H1 (cell line): ENCODE data around the gene TBX6. TPM values are rescaled to one million over a fixed set of nuclear protein-coding genes. Genes with fewer than 3 reads are reported as not detected.

ENCODE experiments used
- CBX8 ChIP-seq: fragments of 300-800, 300-1000 bp; sonication (generic); IDR thresholded peaks from 2 replicates; pipeline ENCODE4 v1.7.1; 2016; ENCODE audit warnings: low read depth, low read length, borderline replicate concordance
- CEBPB ChIP-seq: IDR thresholded peaks from 2 replicates; pipeline ENCODE4 v1.6.1; 2012; ENCODE audit warnings: low read depth, low read length
- CHD1 ChIP-seq: IDR thresholded peaks from 2 replicates; pipeline ENCODE4 v1.6.1; 2012; ENCODE audit warnings: low read depth, low read length, improper control_type of control experiment
- KDM1A ChIP-seq: fragments of 200-600, 300-600 bp; sonication (generic); IDR thresholded peaks from 2 replicates; pipeline ENCODE4 v1.7.1; 2016; ENCODE audit warnings: mild to moderate bottlenecking, low read length, borderline replicate concordance
- NRF1 ChIP-seq: IDR thresholded peaks from 2 replicates; pipeline ENCODE4 v1.6.1; 2011; ENCODE audit warnings: mild to moderate bottlenecking, low read depth, low read length, improper control_type of control experiment
- POLR2A ChIP-seq, 2 experiments: IDR thresholded peaks; 1 replicate in 1 of 2; 2 replicates in 1 of 2; pipeline ENCODE4 v1.6.1; 2011; ENCODE audit warnings: low read depth in 2 of 2, low read length in 2 of 2, mild to moderate bottlenecking in 2 of 2; ENCODE audit errors: control extremely low read depth in 1 of 2
- polyA plus RNA-seq, 7 experiments: library from polyadenylated mRNA; depleted of rRNA in 3 of 7; stranded (reverse) in 5 of 7; unstranded in 2 of 7; fragments of >200 nt in 5 of 7; fragments of 200-250 nt in 2 of 7; gene quantifications; 1 replicate in 5 of 7; 2 replicates in 1 of 7; 4 replicates in 1 of 7; pipeline versions ENCODE4 v1.2.1 to v1.2.3, GENCODE V29; 2011 to 2013; ENCODE audit warnings: missing spikeins in 2 of 7, mixed read lengths in 2 of 7
- total RNA-seq: library from RNA; stranded (reverse); fragmentation: NEBNext Ultra II Directional; extraction: Animal tissue kit (Norgen Biotek cat#: 25700); gene quantifications from 2 replicates; pipeline ENCODE4 v1.2.1, GENCODE V29; 2021
- TF ChIP-seq, protein P1 (sequence below): IDR thresholded peaks from 2 replicates; pipeline ENCODE4 v1.6.1; 2011; ENCODE audit warnings: low read length, improper control_type of control experiment

The TBX6 gene
- total and polyA plus RNA-seq, 2 of the 8 experiments (the other 6 are each of a cell fraction or from before 2014, with no cell fraction given): 2.2 to 2.8 TPM

- TF ChIP-seq CHD1 (no peak), KDM1A (no peak), POLR2A (IDR thresholded peaks at IDR 0.05; ENCODE audit: control extremely low read depth in 1 of 2, low read depth in 2 of 2, low read length in 2 of 2) (no peak), NRF1 (no peak), CEBPB (no peak), CBX8 (no peak)
- TF ChIP-seq, protein P1, sequence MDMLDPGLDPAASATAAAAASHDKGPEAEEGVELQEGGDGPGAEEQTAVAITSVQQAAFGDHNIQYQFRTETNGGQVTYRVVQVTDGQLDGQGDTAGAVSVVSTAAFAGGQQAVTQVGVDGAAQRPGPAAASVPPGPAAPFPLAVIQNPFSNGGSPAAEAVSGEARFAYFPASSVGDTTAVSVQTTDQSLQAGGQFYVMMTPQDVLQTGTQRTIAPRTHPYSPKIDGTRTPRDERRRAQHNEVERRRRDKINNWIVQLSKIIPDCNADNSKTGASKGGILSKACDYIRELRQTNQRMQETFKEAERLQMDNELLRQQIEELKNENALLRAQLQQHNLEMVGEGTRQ: no peak
Observed at GRCh38 chr16:30121741-30122571, 30.2 kb upstream of the TBX6 start (continued).
